Measurements from ENCODE around the gene DIS3L2. TPM values are rescaled to one million over a fixed set of nuclear protein-coding genes. Genes with fewer than 3 reads are reported as not detected.

Gene DIS3L2
- total RNA-seq, 1 donor from 2014 or later: 25.2 TPM

GRCh38 chr2:232245111-232245510 is 283.6 kb downstream of the DIS3L2 start:
- TF ChIP-seq CTCF (IDR thresholded peaks at IDR 0.05; ENCODE audit: insufficient read depth, low read length, poor library complexity, severe bottlenecking): no peak
- DNase-seq (ENCODE audit: low read depth): no peak
- H3K36me3 ChIP-seq (ENCODE audit: control insufficient read depth, insufficient read depth, low read length): peaks cover 2% of the 10 kb centered on the region
- no peak overlapping the region for H3K4me3 ChIP-seq (ENCODE audit: low read depth, low read length)
- H3K27me3 ChIP-seq (ENCODE audit: control insufficient read depth, insufficient read depth, low read length): no peaks in the 10 kb centered on the region

GRCh38 chr2:232246245-232246644 is 284.7 kb downstream of the DIS3L2 start:
- no peak overlapping the region for H3K4me3 ChIP-seq (ENCODE audit: low read depth, low read length)
- peaks cover 2% of the 10 kb centered on the region for H3K36me3 ChIP-seq (ENCODE audit: control insufficient read depth, insufficient read depth, low read length)
- TF ChIP-seq CTCF (IDR thresholded peaks at IDR 0.05; ENCODE audit: insufficient read depth, low read length, poor library complexity, severe bottlenecking): no peak
- no peak for DNase-seq (ENCODE audit: low read depth)
- no peaks in the 10 kb centered on the region for H3K27me3 ChIP-seq (ENCODE audit: control insufficient read depth, insufficient read depth, low read length)

- H3K36me3 ChIP-seq (ENCODE audit: control insufficient read depth, insufficient read depth, low read length): peaks cover 2% of the 10 kb centered on the region
- no peaks in the 10 kb centered on the region for H3K27me3 ChIP-seq (ENCODE audit: control insufficient read depth, insufficient read depth, low read length)
- no peak overlapping the region for H3K4me3 ChIP-seq (ENCODE audit: low read depth, low read length)
- DNase-seq (ENCODE audit: low read depth): no peak
- no peak for TF ChIP-seq CTCF (IDR thresholded peaks at IDR 0.05; ENCODE audit: insufficient read depth, low read length, poor library complexity, severe bottlenecking)
Measured at GRCh38 chr2:232249096-232249495, 287.6 kb downstream of the DIS3L2 start.

GRCh38 chr2:232250246-232251175 is 289.0 kb downstream of the DIS3L2 start:
- Histone ChIP-seq H3K4me3 (ENCODE audit: low read depth, low read length) (no peak overlapping the region), H3K27me3 (ENCODE audit: control insufficient read depth, insufficient read depth, low read length) (no peaks in the 10 kb centered on the region), H3K36me3 (ENCODE audit: control insufficient read depth, insufficient read depth, low read length) (peaks cover 2% of the 10 kb centered on the region)
- no peak for TF ChIP-seq CTCF (IDR thresholded peaks at IDR 0.05; ENCODE audit: insufficient read depth, low read length, poor library complexity, severe bottlenecking)
- DNase-seq (ENCODE audit: low read depth): no peak

GRCh38 chr2:232255033-232255432 is 293.5 kb downstream of the DIS3L2 start:
- H3K27me3 ChIP-seq (ENCODE audit: control insufficient read depth, insufficient read depth, low read length): no peaks in the 10 kb centered on the region
- H3K36me3 ChIP-seq (ENCODE audit: control insufficient read depth, insufficient read depth, low read length): no peaks in the 10 kb centered on the region
- no peak overlapping the region for H3K4me3 ChIP-seq (ENCODE audit: low read depth, low read length)
- TF ChIP-seq CTCF (IDR thresholded peaks at IDR 0.05; ENCODE audit: insufficient read depth, low read length, poor library complexity, severe bottlenecking): no peak
- DNase-seq (ENCODE audit: low read depth): no peak

Measured in kidney epithelial cell (primary cell).